ENCODE results near the gene SYT3.
A peak's percentile ranks its signal among the peaks of the same experiment; 100 is the strongest.

Gene SYT3

GRCh38 chr19:50662651-50663481, 23.2 kb upstream of the SYT3 start:
- no peak for DNase-seq (ENCODE audit: low read depth)

GRCh38 chr19:50661766-50662650, 22.3 kb upstream of the SYT3 start:
- DNase-seq (ENCODE audit: low read depth) = no peak

- no peak for DNase-seq (ENCODE audit: low read depth)
These were observed 21.3 kb upstream of the SYT3 start for GRCh38 chr19:50661023-50661422.

GRCh38 chr19:50660088-50660366, 20.3 kb upstream of the SYT3 start:
- no peak for DNase-seq (ENCODE audit: low read depth)

GRCh38 chr19:50659318-50660087, 19.8 kb upstream of the SYT3 start:
- no peak for DNase-seq (ENCODE audit: low read depth)

- DNase-seq (ENCODE audit: low read depth) = peak; percentile 27
These were observed 19.0 kb upstream of the SYT3 start for GRCh38 chr19:50658441-50659317.

- peak; percentile 75 for DNase-seq (ENCODE audit: low read depth)
These were observed 18.2 kb upstream of the SYT3 start for GRCh38 chr19:50657712-50658440.

GRCh38 chr19:50657222-50657669, 17.6 kb upstream of the SYT3 start:
- no peak for DNase-seq (ENCODE audit: low read depth)

GRCh38 chr19:50654882-50655281, 15.2 kb upstream of the SYT3 start:
- DNase-seq (ENCODE audit: low read depth) = no peak

- DNase-seq (ENCODE audit: low read depth) = no peak
These were observed 13.0 kb upstream of the SYT3 start for GRCh38 chr19:50652722-50653121.

GRCh38 chr19:50651174-50651573, 11.5 kb upstream of the SYT3 start:
- no peak for DNase-seq (ENCODE audit: low read depth)

GRCh38 chr19:50649433-50650391, 10.0 kb upstream of the SYT3 start, which contains the start of gene C19orf81:
Gene C19orf81, plus strand, starts transcription at chr19:50649445. Its CDS starts 0 bp downstream, at chr19:50649445.
- no peak for DNase-seq (ENCODE audit: low read depth)

- no peak for DNase-seq (ENCODE audit: low read depth)
These were observed 9.0 kb upstream of the SYT3 start for GRCh38 chr19:50648659-50649058.

- DNase-seq (ENCODE audit: low read depth) = no peak
These were observed 8.4 kb upstream of the SYT3 start for GRCh38 chr19:50647879-50648615.

- no peak for DNase-seq (ENCODE audit: low read depth)
These were observed 6.6 kb upstream of the SYT3 start for GRCh38 chr19:50646074-50646807.

GRCh38 chr19:50645107-50645506, 5.4 kb upstream of the SYT3 start:
- no peak for DNase-seq (ENCODE audit: low read depth)

GRCh38 chr19:50644315-50644915, 4.7 kb upstream of the SYT3 start:
- no peak for DNase-seq (ENCODE audit: low read depth)

- DNase-seq (ENCODE audit: low read depth) = no peak
These were observed 687 bp upstream of the SYT3 start for GRCh38 chr19:50640368-50640767.

Measured in activated gamma-delta T cell treated with anti-CD3 and anti-CD28 coated beads, Interleukin-2, amount 50 U/mL, for 16 hours (primary cell).